HepG2 (cell line): ENCODE measurements around the gene RGL3. TPM values are rescaled to one million over a fixed set of nuclear protein-coding genes. Genes with fewer than 3 reads are reported as not detected.
A peak's percentile ranks its signal among the peaks of the same experiment; 100 is the strongest.

ENCODE experiments used
- ATAC-seq: fragments of 200-7000 bp; cut with Tn5 transposase; 3 replicates; pipeline ENCODE4 v1.9.1; 2020; ENCODE audit warnings: mild to moderate bottlenecking, moderate library complexity
- Bru-seq: library from RNA; stranded (reverse); fragments of 400-500 nt; gene quantifications from one replicate; lab custom pipeline; 2021; lab: Mats Ljungman, UMichigan
- BruChase-seq, 2 experiments: library from RNA; stranded (reverse); fragments of 400-500 nt; gene quantifications; one replicate each; lab custom pipeline; 2021; lab: Mats Ljungman, UMichigan
- BruUV-seq: library from RNA; stranded (reverse); fragments of 400-500 nt; replicated peaks from 2 replicates; lab custom pipeline; 2021; lab: Mats Ljungman, UMichigan
- CTCF ChIA-PET: fragments of 300-600 bp; formaldehyde crosslinking; extraction: SDS; loops from one replicate; lab custom pipeline; 2021; ENCODE audit warnings: low total read pairs, inconsistent platforms, low intra/inter-chr PET ratio; lab: Yijun Ruan, JAX
- POLR2A ChIA-PET: fragments of 350-600 bp; sonication (Branson Sonifier 250); formaldehyde crosslinking; loops from one replicate; lab custom pipeline; 2020; ENCODE audit warnings: antibody characterized with exemption, inconsistent platforms; lab: Yijun Ruan, JAX
- DNase-seq: peaks from one replicate; pipeline ENCODE4 v3.0.0-alpha.2; 2015; ENCODE audit warnings: low spot score
- FAIRE-seq: peaks from 3 replicates; lab custom pipeline; 2011; peaks lifted over from hg19 to GRCh38; lab: Jason Lieb, UNC
- H2AFZ ChIP-seq: one replicate; pipeline ENCODE4 v1.6.1; 2011; ENCODE audit warnings: low read length, inconsistent platforms
- H3K27ac ChIP-seq: fragments of 300-600 bp; 3 replicates; pipeline ENCODE4 v1.8.0; 2011; ENCODE audit warnings: mixed run types, mild to moderate bottlenecking, mixed read lengths, low read length, inconsistent platforms; ENCODE audit not compliant: insufficient read depth; ENCODE audit errors: extremely low read length
- H3K27me3 ChIP-seq, 2 experiments: fragments of 200-600 bp in 1 of 2; 2 replicates in 1 of 2; 3 replicates in 1 of 2; pipeline versions ENCODE4 v1.6.0 to v1.8.0; 2011; ENCODE audit warnings: low read length in 2 of 2, mild to moderate bottlenecking in 2 of 2, moderate library complexity in 2 of 2, inconsistent platforms in 1 of 2; ENCODE audit not compliant: insufficient read depth in 2 of 2, control insufficient read depth in 1 of 2
- H3K36me3 ChIP-seq, 2 experiments: fragments of 200-600 bp in 1 of 2; replicated peaks in 1 of 2; 2 replicates in 1 of 2; 3 replicates in 1 of 2; pipeline versions ENCODE4 v1.5.1 to v1.8.0; 2011; ENCODE audit warnings: low read length in 2 of 2, inconsistent platforms in 1 of 2; ENCODE audit not compliant: insufficient read depth in 2 of 2, control insufficient read depth in 1 of 2
- H3K4me1 ChIP-seq: 2 replicates; pipeline ENCODE4 v1.5.1; 2012; ENCODE audit warnings: low read length, inconsistent platforms; ENCODE audit not compliant: insufficient read depth
- H3K4me2 ChIP-seq: 2 replicates; pipeline ENCODE4 v1.6.0; 2011; ENCODE audit warnings: low read depth, low read length, inconsistent platforms
- H3K4me3 ChIP-seq, 3 experiments: fragments of 200-600 bp in 1 of 3; sonication (generic), shearing (Covaris generic) in 1 of 3; replicated peaks in 1 of 3; 2 replicates each; pipeline ENCODE4 v1.5.1; 2011 to 2016; ENCODE audit warnings: low read length in 3 of 3, inconsistent platforms in 2 of 3, low read depth in 2 of 3, mild to moderate bottlenecking in 2 of 3, control low read depth in 1 of 3, mixed read lengths in 1 of 3; ENCODE audit not compliant: insufficient read depth in 1 of 3
- H3K79me2 ChIP-seq: one replicate; pipeline ENCODE4 v1.6.1; 2011; ENCODE audit warnings: low read length, inconsistent platforms; ENCODE audit not compliant: insufficient read depth
- H3K9ac ChIP-seq: 2 replicates; pipeline ENCODE4 v1.6.0; 2011; ENCODE audit warnings: mild to moderate bottlenecking, low read depth, low read length, inconsistent platforms; ENCODE audit not compliant: insufficient read depth
- H3K9me3 ChIP-seq: 2 replicates; pipeline ENCODE4 v1.5.1; 2012; ENCODE audit warnings: mild to moderate bottlenecking, low read length
- H4K20me1 ChIP-seq: 2 replicates; pipeline ENCODE4 v1.6.0; 2011; ENCODE audit warnings: inconsistent platforms, mild to moderate bottlenecking, low read length, moderate library complexity; ENCODE audit not compliant: insufficient read depth
- CBX1 ChIP-seq: IDR thresholded peaks from one replicate; pipeline ENCODE4 v1.6.1; 2016; ENCODE audit warnings: antibody characterized with exemption, low read depth
- HMGXB4 ChIP-seq, 2 experiments: sonication (generic) in 1 of 2; formaldehyde crosslinking in 1 of 2; IDR thresholded peaks; 2 replicates each; pipeline versions ENCODE4 v1.4.0 to v1.6.1; 2018 to 2020; ENCODE audit warnings: missing genetic modification reagents in 2 of 2, borderline replicate concordance in 1 of 2, low read depth in 1 of 2, mild to moderate bottlenecking in 1 of 2, missing biosample characterization in 1 of 2
- HOXA3 ChIP-seq: sonication (generic); formaldehyde crosslinking; IDR thresholded peaks from 2 replicates; pipeline ENCODE4 v1.5.0; 2020; ENCODE audit warnings: missing genetic modification reagents
- KDM6A ChIP-seq: IDR thresholded peaks from 2 replicates; pipeline ENCODE4 v1.6.1; 2016; ENCODE audit warnings: low read depth
- LBX2 ChIP-seq: sonication (generic); formaldehyde crosslinking; IDR thresholded peaks from 2 replicates; pipeline ENCODE4 v1.5.0; 2020; ENCODE audit warnings: missing genetic modification reagents, mild to moderate bottlenecking, borderline replicate concordance
- PHF5A ChIP-seq: IDR thresholded peaks from one replicate; pipeline ENCODE4 v1.6.1; 2018; ENCODE audit warnings: low read depth, missing genetic modification reagents; ENCODE audit not compliant: unreplicated experiment
- PITX1 ChIP-seq: sonication (generic); formaldehyde crosslinking; IDR thresholded peaks from 2 replicates; pipeline ENCODE4 v1.5.1; 2020; ENCODE audit warnings: mild to moderate bottlenecking, missing genetic modification reagents
- REL ChIP-seq: sonication (generic); formaldehyde crosslinking; conservative IDR thresholded peaks from 2 replicates; pipeline ENCODE4 v1.8.0; 2022; ENCODE audit warnings: mild to moderate bottlenecking, missing genetic modification reagents, moderate library complexity
- RFX5 ChIP-seq: IDR thresholded peaks from 2 replicates; pipeline ENCODE4 v1.6.1; 2011; ENCODE audit warnings: low read depth, low read length, improper control_type of control experiment
- ZKSCAN1 ChIP-seq: fragments of 150-350 bp; IDR thresholded peaks from 2 replicates; pipeline ENCODE4 v1.6.1; 2014; ENCODE audit warnings: low read length
- ZNF256 ChIP-seq: sonication (generic); formaldehyde crosslinking; conservative IDR thresholded peaks from 2 replicates; pipeline ENCODE4 v1.4.0; 2020; ENCODE audit warnings: missing genetic modification reagents
- ZSCAN20 ChIP-seq: sonication (generic); formaldehyde crosslinking; IDR thresholded peaks from 2 replicates; pipeline ENCODE4 v1.4.0; 2020; ENCODE audit warnings: missing genetic modification reagents, mild to moderate bottlenecking, borderline replicate concordance
- WGBS: methylation state at CpG from one replicate; pipeline ENCODE4 v1.1.6; 2017; ENCODE audit warnings: low lambda C conversion rate; 5-methylcytosine and 5-hydroxymethylcytosine counted together
- in situ Hi-C: cut with HindIII; loops from 2 replicates; pipeline ENCODE4 v1.10.0; 2017; ENCODE audit warnings: low pct_unique_long_range_greater_than_20kb; ENCODE audit not compliant: extremely low pct_ligation_motif_present
- intact Hi-C: fragments of 100-400 bp; cut with micrococcal nuclease; formaldehyde crosslinking; loops from one replicate; pipeline ENCODE4 v1.10.0; 2022; ENCODE audit not compliant: unreplicated experiment
- long read RNA-seq, 2 experiments: library from RNA in 1 of 2; library from polyadenylated mRNA in 1 of 2; stranded (forward) in 1 of 2; unstranded in 1 of 2; transcript quantifications; one replicate each; pipeline ENCODE4 v2.0.0, GENCODE V29; 2019 to 2022
- polyA minus RNA-seq, 3 experiments: library from RNA; depleted of rRNA, polyadenylated mRNA; stranded (reverse); fragments of >200 nt; gene quantifications; 2 replicates each; pipeline ENCODE4 v1.2.3, GENCODE V29; 2011; ENCODE audit warnings: low replicate concordance in 1 of 3
- polyA plus RNA-seq, 8 experiments: library from polyadenylated mRNA; depleted of rRNA in 3 of 8; stranded (reverse) in 7 of 8; unstranded in 1 of 8; fragments of >200 nt; fragmentation: Illumina TruSeq in 4 of 8; extraction: Trizol in 4 of 8; gene quantifications; 2 replicates each; pipeline versions ENCODE4 v1.2.1 to v1.2.3, GENCODE V29; 2011 to 2016; ENCODE audit warnings: low read depth in 4 of 8, missing spikeins in 1 of 8, mixed read lengths in 1 of 8; ENCODE audit not compliant: insufficient read depth in 1 of 8
- total RNA-seq, 5 experiments: library from RNA; depleted of rRNA; stranded (reverse); fragments of >200 nt; fragmentation: Illumina TruSeq; extraction: Trizol; gene quantifications; 2 replicates each; pipeline ENCODE4 v1.2.3, GENCODE V29; 2016; ENCODE audit warnings: low read depth in 1 of 5

The RGL3 gene, protein sequence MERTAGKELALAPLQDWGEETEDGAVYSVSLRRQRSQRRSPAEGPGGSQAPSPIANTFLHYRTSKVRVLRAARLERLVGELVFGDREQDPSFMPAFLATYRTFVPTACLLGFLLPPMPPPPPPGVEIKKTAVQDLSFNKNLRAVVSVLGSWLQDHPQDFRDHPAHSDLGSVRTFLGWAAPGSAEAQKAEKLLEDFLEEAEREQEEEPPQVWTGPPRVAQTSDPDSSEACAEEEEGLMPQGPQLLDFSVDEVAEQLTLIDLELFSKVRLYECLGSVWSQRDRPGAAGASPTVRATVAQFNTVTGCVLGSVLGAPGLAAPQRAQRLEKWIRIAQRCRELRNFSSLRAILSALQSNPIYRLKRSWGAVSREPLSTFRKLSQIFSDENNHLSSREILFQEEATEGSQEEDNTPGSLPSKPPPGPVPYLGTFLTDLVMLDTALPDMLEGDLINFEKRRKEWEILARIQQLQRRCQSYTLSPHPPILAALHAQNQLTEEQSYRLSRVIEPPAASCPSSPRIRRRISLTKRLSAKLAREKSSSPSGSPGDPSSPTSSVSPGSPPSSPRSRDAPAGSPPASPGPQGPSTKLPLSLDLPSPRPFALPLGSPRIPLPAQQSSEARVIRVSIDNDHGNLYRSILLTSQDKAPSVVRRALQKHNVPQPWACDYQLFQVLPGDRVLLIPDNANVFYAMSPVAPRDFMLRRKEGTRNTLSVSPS
- 1.2 and 4.2 TPM in 2 replicates for total RNA-seq (2016; rRNA removed; fragmentation: Illumina TruSeq; extraction: Trizol)
- 2.5 and 4.2 TPM in 2 replicates for total RNA-seq (2016; cell fraction: cytosol; rRNA removed; fragmentation: Illumina TruSeq; extraction: Trizol; ENCODE audit: low read depth)
- 0.24 and 4.3 TPM in 2 replicates for total RNA-seq (2016; cell fraction: insoluble cytoplasmic fraction; rRNA removed; fragmentation: Illumina TruSeq; extraction: Trizol)
- total RNA-seq (2016; cell fraction: membrane; rRNA removed; fragmentation: Illumina TruSeq; extraction: Trizol), result 0.80 and 2.7 TPM in 2 replicates
- 5.7 and 8.1 TPM in 2 replicates for total RNA-seq (2016; cell fraction: nucleus; rRNA removed; fragmentation: Illumina TruSeq; extraction: Trizol)
- 7.6 and 8.4 TPM in 2 replicates for polyA plus RNA-seq (2011; rRNA removed)
- polyA plus RNA-seq (2011; cell fraction: cytosol; rRNA removed), result 0.79 and 1.9 TPM in 2 replicates
- polyA plus RNA-seq (2011; cell fraction: nucleus; rRNA removed), result 95.2 and 108 TPM in 2 replicates
- polyA plus RNA-seq (2012), result 9.4 TPM in 2 replicates
- polyA plus RNA-seq (2016; cell fraction: cytosol; fragmentation: Illumina TruSeq; extraction: Trizol; ENCODE audit: low read depth), result 0.75 and 0.92 TPM in 2 replicates
- polyA plus RNA-seq (2016; cell fraction: insoluble cytoplasmic fraction; fragmentation: Illumina TruSeq; extraction: Trizol; ENCODE audit: low read depth), result 1.5 and 2.8 TPM in 2 replicates
- polyA plus RNA-seq (2016; cell fraction: membrane; fragmentation: Illumina TruSeq; extraction: Trizol; ENCODE audit: low read depth), result 0.85 and 1.4 TPM in 2 replicates
- 38.5 and 40.9 TPM in 2 replicates for polyA plus RNA-seq (2016; cell fraction: nucleus; fragmentation: Illumina TruSeq; extraction: Trizol; ENCODE audit: insufficient read depth, low read depth)
- polyA minus RNA-seq (2011; rRNA and poly(A)+ RNA removed; ENCODE audit: low replicate concordance), result 7.1 and 16.7 TPM in 2 replicates
- polyA minus RNA-seq (2011; cell fraction: cytosol; rRNA and poly(A)+ RNA removed), result 3.9 and 4.1 TPM in 2 replicates
- 14.0 and 15.7 TPM in 2 replicates for polyA minus RNA-seq (2011; cell fraction: nucleus; rRNA and poly(A)+ RNA removed)
- Bru-seq, nascent RNA, result percentile 39 among the genes with signal in this experiment
- percentile 45 among the genes with signal in this experiment for BruChase-seq, experiment 1, labeled RNA remaining after a 6-hour chase
- percentile 42 among the genes with signal in this experiment for BruChase-seq, experiment 2, labeled RNA remaining after a 2-hour chase
- long read RNA-seq, experiment 1, partial matches to known transcripts, result 1 of 2 reads
- long read RNA-seq, experiment 1, other reads (novel, unspliced or antisense), result 1 of 2 reads
- long read RNA-seq, experiment 2, partial matches to known transcripts, result 1 of 3 reads
- long read RNA-seq, experiment 2, other reads (novel, unspliced or antisense), result 2 of 3 reads

GRCh38 chr19:11418549-11419506 lies at the start of gene RGL3:
Gene RGL3 (minus strand): TSS chr19:11419314. CDS start chr19:11419278, 36 bp downstream.
- H2AFZ ChIP-seq, result no peak within 1 kb of the TSS
- ChIA-PET CTCF (no interaction called here), POLR2A (interaction anchor here (1.0 to 1.9 kb wide), 8 partner anchors 16 to 182 kb away, joined by 3 to 14 read pairs (median 6); partner anchors contain the start of genes EPOR, ODAD3, PRKCSH and SWSAP1)
- H3K27me3 ChIP-seq, result peaks cover 3 to 31% of the 10 kb centered on the region in 2 experiments; a peak in 4 of 5 replicates
- H3K27ac ChIP-seq, result peak within 1 kb of the TSS; percentile 26
- in situ Hi-C loops, result no loop called here
- intact Hi-C loops, result no loop called here
- no peaks in the 10 kb centered on the region for H3K9me3 ChIP-seq
- DNase-seq (no peak), FAIRE-seq (no peak), ATAC-seq (peak; percentile 80)
- peak within 1 kb of the TSS; percentile 88 for H3K4me2 ChIP-seq
- H3K4me3 ChIP-seq, result peak within 1 kb of the TSS; percentile 78 to 96 (median 91)
- no peaks in the 10 kb centered on the region for H4K20me1 ChIP-seq
- no peaks in the 10 kb centered on the region for H3K36me3 ChIP-seq
- 3% methylated on average over 16 of the region's 72 CpGs for WGBS
- no TSS peak for BruUV-seq
- peaks cover 46% of the 10 kb centered on the region for H3K4me1 ChIP-seq
- no peaks in the 10 kb centered on the region for H3K79me2 ChIP-seq
- peak within 1 kb of the TSS; percentile 53; the same call in 1 of the 2 replicates for H3K9ac ChIP-seq
- TF ChIP-seq CBX1 (no peak), ZKSCAN1 (no peak), LBX2 (CRISPR knock-in tag) (0 out of 2 replicates have a peak, but pooled peaks have one; percentile 68), REL (no peak), ZSCAN20 (no peak), PHF5A (CRISPR knock-in tag) (no peak), HMGXB4 (CRISPR knock-in tag; IDR thresholded peaks at IDR 0.05; ENCODE audit: borderline replicate concordance in 1 of 2, low read depth in 1 of 2) (no peak; a peak in 1 of 4 replicates), KDM6A (CRISPR knock-in tag) (no peak), RFX5 (no peak), ZNF256 (CRISPR knock-in tag) (no peak), PITX1 (CRISPR knock-in tag) (no peak; the same call in 1 of the 2 replicates), HOXA3 (CRISPR knock-in tag) (no peak)
